Pancreas (tissue), 10 donors: ENCODE data around the gene MGAT3. TPM values are rescaled to one million over a fixed set of nuclear protein-coding genes. Genes with fewer than 3 reads are reported as not detected.

Experiments used
- ATAC-seq, 4 donors: fragments of 200-7000 bp; cut with Tn5 transposase; one replicate each; pipeline versions ENCODE4 v1.8.0 to v1.9.1; 2020; ENCODE audit warnings: mild to moderate bottlenecking in 4 of 4, moderate library complexity in 4 of 4
- DNase-seq, 6 donors: peaks; one replicate each; pipeline ENCODE4 v3.0.0-alpha.2; 2020
- FAIRE-seq: peaks from 2 replicates; lab custom pipeline; 2012; peaks lifted over from hg19 to GRCh38; lab: Jason Lieb, UNC
- H3K27ac ChIP-seq, 4 donors: fragments of 200-600 bp; sonication (generic); 1 replicate in 3 of 4; 2 replicates in 1 of 4; pipeline versions ENCODE4 v1.5.0 to v1.8.0; 2020
- H3K27me3 ChIP-seq, 4 donors: fragments of 200-600 bp; one replicate each; pipeline ENCODE4 v1.8.0; 2021
- H3K36me3 ChIP-seq, 3 donors: fragments of 200-600 bp; sonication (generic) in 1 of 3; one replicate each; pipeline versions ENCODE4 v1.5.0 to v1.8.0; 2020 to 2021
- H3K4me1 ChIP-seq, 3 donors: fragments of 200-600 bp; one replicate each; pipeline ENCODE4 v1.8.0; 2021
- H3K4me3 ChIP-seq, 4 donors: fragments of 200-600 bp; sonication (generic) in 2 of 4; one replicate each; pipeline versions ENCODE4 v1.5.0 to v1.8.0; 2020 to 2021
- H3K9me3 ChIP-seq, 4 donors: fragments of 200-600 bp; one replicate each; pipeline ENCODE4 v1.8.0; 2021
- WGBS, 2 donors: extraction: QIAGEN DNeasy Blood & Tissue Kit; methylation state at CpG; one replicate each; pipeline ENCODE4 v1.1.7; 2013; 5-methylcytosine and 5-hydroxymethylcytosine counted together
- intact Hi-C, 3 donors: fragments of 100-400 bp; cut with DNase I; formaldehyde crosslinking; loops; one replicate each; pipeline versions ENCODE4 v1.11.1 to v1.14.2; 2022
- polyA plus RNA-seq, 2 donors: library from polyadenylated mRNA; stranded (reverse); fragments of 200-250 nt; gene quantifications; one replicate each; pipeline ENCODE4 v1.2.3, GENCODE V29; 2013
- total RNA-seq, 6 donors: library from RNA; stranded (reverse); fragmentation: NEBNext Ultra II Directional in 4 of 6; extraction: Animal tissue kit (Norgen Biotek cat#: 25700) in 4 of 6; gene quantifications; one replicate each; pipeline versions ENCODE4 v1.2.1 to v1.2.4, GENCODE V29; 2021 to 2023
- TF ChIP-seq, protein P1 (sequence below), 4 donors: fragments of 200-600 bp; sonication (generic) in 3 of 4; IDR thresholded peaks; one replicate each; pipeline versions ENCODE4 v1.5.0 to v1.8.0; 2021; ENCODE audit warnings: antibody characterized with exemption in 4 of 4
- donor health status: healthy with polysubstance abuse.
- donor health status: DM: no; HTN: no; CAD: no; lungs with moderate emphysema.
- donor health status: DM: no; HTN: no; CAD: no.
- donor health status: control.
- donor health status: control.
- donor health status: Bipolar disorder and iron deficiency.
- donor health status: DM: yes; HTN: yes; CAD: no.
- donor health status: DM: no; HTN: no; CAD: no.
- donor health status: DM: no; HTN: no; CAD: no.
- donor health status: DM: yes; HTN: yes; CAD: no.

The MGAT3 gene
- total and polyA plus RNA-seq, 8 donors, result 1.5 to 4.2 (median 2.2) TPM

DNA sequence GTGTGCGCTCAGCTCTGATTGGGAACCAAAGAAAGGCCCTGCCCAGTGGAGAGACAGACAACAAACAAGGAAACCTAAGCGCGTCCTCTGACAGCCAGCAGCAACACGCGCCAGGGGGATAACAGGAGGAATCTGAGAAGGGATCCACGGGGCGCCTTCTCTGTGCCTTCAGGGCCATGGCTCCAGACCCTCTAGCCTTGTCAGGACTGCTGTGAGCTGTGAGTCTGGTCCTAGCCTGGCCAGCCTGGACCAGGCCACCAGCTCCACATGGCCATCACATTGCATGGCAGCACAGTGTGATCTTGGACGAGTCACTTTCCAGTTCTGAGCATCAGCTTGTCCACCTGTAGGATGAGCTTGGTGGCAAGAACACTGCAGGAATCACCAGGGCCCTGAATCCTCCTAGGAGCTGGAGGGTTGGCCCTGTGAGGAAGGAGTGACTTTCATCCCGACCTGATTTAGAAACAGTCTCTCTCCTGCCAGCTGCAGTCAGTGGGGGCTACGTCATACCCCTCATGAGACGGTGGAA, 11.8 kb upstream of the MGAT3 start:
- 84 to 89% methylated on average over 11 of the region's 11 CpGs for WGBS, 2 donors
- TF ChIP-seq, protein P1, sequence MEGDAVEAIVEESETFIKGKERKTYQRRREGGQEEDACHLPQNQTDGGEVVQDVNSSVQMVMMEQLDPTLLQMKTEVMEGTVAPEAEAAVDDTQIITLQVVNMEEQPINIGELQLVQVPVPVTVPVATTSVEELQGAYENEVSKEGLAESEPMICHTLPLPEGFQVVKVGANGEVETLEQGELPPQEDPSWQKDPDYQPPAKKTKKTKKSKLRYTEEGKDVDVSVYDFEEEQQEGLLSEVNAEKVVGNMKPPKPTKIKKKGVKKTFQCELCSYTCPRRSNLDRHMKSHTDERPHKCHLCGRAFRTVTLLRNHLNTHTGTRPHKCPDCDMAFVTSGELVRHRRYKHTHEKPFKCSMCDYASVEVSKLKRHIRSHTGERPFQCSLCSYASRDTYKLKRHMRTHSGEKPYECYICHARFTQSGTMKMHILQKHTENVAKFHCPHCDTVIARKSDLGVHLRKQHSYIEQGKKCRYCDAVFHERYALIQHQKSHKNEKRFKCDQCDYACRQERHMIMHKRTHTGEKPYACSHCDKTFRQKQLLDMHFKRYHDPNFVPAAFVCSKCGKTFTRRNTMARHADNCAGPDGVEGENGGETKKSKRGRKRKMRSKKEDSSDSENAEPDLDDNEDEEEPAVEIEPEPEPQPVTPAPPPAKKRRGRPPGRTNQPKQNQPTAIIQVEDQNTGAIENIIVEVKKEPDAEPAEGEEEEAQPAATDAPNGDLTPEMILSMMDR (IDR thresholded peaks at IDR 0.05), result no peak
- no peak for DNase-seq
- no peak for FAIRE-seq
- ATAC-seq, result no peak
- no peaks in the 10 kb centered on the region for H3K9me3 ChIP-seq
- H3K36me3 ChIP-seq, result no peaks in the 10 kb centered on the region
- H3K4me3 ChIP-seq, result no peak overlapping the region
- no peaks in the 10 kb centered on the region for H3K27me3 ChIP-seq
- intact Hi-C loops, result no loop called here
- no peak overlapping the region for H3K27ac ChIP-seq
- H3K4me1 ChIP-seq, result no peaks in the 10 kb centered on the region

DNA sequence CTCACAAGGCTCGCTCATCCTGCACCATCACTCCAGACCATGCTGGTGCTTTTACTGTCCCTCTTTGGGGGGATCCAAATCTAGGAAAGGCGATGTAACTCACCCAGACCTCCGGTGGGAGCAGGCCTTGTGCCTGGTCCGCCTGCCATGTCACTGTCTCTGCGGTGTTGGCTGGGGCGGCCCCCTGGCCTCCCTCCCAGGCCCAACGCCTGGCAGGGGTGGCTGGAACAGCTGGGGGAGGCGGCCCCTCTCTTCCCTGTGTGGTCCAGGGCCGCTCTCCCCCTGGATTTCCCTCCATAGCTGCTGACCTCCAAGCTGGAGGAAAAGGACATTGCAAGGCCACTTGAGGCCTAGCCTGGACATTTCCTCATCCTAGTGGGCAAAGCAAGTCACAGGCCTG, 11.1 kb upstream of the MGAT3 start:
- H3K27me3 ChIP-seq, result no peaks in the 10 kb centered on the region
- TF ChIP-seq, protein P1 (IDR thresholded peaks at IDR 0.05), result no peak
- FAIRE-seq, result no peak
- no peaks in the 10 kb centered on the region for H3K9me3 ChIP-seq
- peak in 1 of 6 donors; percentile 21 for DNase-seq
- ATAC-seq, result no peak
- H3K4me1 ChIP-seq, result no peaks in the 10 kb centered on the region
- no peak overlapping the region for H3K4me3 ChIP-seq
- H3K27ac ChIP-seq, result no peak overlapping the region
- intact Hi-C loops, result no loop called here
- WGBS, 2 donors, result 77 to 92% methylated on average over 9 of the region's 9 CpGs
- H3K36me3 ChIP-seq, result no peaks in the 10 kb centered on the region

DNA sequence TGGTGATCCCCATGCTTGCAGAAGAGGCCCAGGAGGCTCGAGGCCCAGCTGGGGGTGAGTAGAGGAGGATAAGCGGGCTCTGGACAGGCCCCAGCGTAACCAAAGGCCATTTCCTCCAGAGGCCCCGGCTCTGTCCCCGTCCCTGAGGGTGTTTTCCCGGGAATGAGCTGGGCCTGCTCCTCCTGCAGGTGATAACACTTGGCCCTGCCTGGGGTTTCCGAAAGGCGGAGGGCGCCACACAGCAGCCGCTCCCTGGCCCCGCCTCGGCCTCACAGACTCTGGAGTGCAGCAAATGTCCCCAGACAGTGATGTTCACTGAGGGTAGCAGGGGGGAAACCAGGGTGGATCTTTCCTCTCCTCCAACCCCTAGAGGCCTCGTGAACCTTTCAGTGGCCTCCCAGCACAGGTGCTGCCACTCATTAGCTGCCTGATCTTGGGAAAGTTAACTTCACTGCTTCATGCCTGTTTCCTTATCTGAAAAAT, 10.5 kb upstream of the MGAT3 start:
- no peaks in the 10 kb centered on the region for H3K4me1 ChIP-seq
- peak in 1 of 6 donors; percentile 35 for DNase-seq
- intact Hi-C loops, result no loop called here
- 75 to 81% methylated on average over 11 to 13 of the region's 13 CpGs for WGBS, 2 donors
- no peaks in the 10 kb centered on the region for H3K9me3 ChIP-seq
- no peak overlapping the region for H3K27ac ChIP-seq
- FAIRE-seq, result no peak
- TF ChIP-seq, protein P1 (IDR thresholded peaks at IDR 0.05), result no peak
- ATAC-seq, result peak in 2 of 4 donors; percentile 17 to 36
- no peak overlapping the region for H3K4me3 ChIP-seq
- no peaks in the 10 kb centered on the region for H3K27me3 ChIP-seq
- no peaks in the 10 kb centered on the region for H3K36me3 ChIP-seq

DNA sequence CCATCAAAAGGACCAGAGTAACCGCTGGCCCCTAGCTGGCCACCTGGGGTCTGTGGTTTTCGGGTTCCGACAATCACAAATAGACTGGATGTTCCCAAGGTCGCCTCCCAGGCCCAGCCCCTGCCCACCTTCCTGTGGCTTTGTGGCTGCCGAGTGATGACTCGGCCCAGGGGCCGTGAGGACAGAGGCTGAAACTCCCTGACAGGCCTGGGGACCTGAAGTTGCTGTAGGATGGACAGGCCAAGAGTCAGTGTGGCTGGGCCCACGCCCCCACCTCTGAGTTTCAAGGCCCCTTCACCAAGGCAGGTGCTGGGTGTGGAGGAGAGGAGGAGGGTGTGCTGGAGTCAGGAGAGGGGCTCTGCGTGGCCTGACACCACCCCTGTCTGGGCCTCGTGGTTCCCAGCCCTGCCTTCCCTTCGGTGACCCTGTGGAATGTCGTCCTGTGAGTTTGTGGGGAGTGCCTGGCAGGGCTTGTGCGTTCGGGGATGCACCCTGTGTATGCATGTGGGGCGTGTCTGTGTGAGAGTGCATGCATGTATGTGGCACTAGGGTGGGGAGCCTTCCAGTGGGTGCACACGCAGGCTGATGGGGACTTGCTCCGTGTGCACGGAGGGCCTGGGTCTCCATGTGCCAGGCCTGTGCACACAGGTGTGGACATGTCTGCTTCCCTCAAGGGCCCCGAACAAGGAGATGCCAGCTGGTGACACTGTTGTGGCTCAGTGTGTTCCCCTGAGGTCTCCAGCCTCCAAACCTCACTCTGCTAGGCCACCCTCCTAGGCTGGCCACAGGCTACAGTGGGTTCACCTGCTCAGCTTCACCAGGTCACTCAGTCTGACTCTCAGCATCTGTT, 8.4 kb upstream of the MGAT3 start:
- WGBS, 2 donors, result 74 to 76% methylated on average over 19 of the region's 19 CpGs
- FAIRE-seq (no peak), ATAC-seq (peak in 2 of 4 donors; percentile 19 to 24), DNase-seq (peak in 2 of 6 donors; percentile 3 to 45)
- H3K27me3 ChIP-seq, result no peaks in the 10 kb centered on the region
- TF ChIP-seq, protein P1 (IDR thresholded peaks at IDR 0.05), result no peak
- no peaks in the 10 kb centered on the region for H3K4me1 ChIP-seq
- H3K27ac ChIP-seq, result no peak overlapping the region
- intact Hi-C loops, result no loop called here
- H3K4me3 ChIP-seq, result no peak overlapping the region
- no peaks in the 10 kb centered on the region for H3K9me3 ChIP-seq
- no peaks in the 10 kb centered on the region for H3K36me3 ChIP-seq

DNA sequence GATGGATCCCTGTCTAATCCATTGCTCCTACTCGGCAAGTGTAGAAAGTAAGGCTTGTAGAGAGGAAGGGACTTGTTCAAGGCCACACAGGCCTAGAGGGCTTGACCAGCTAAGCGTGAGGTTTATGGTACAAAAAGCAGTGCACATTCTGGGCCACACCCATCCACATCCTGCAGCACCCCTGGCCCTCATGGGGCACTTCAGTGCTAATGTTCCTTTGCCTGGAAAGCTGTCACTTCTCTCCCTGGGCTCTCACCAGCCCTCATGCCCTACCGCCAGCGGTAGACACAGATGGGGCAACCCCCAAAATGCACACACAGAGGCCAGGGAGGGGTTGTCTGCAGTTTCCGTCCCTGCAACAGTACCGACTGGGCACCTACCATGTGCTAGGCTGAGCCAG, 7.1 kb upstream of the MGAT3 start:
- Histone ChIP-seq H3K27me3 (no peaks in the 10 kb centered on the region), H3K9me3 (no peaks in the 10 kb centered on the region), H3K36me3 (no peaks in the 10 kb centered on the region), H3K27ac (no peak overlapping the region), H3K4me3 (no peak overlapping the region), H3K4me1 (no peaks in the 10 kb centered on the region)
- no peak for ATAC-seq
- WGBS, 2 donors, result 85 to 90% methylated on average over 6 of the region's 6 CpGs
- FAIRE-seq, result no peak
- DNase-seq, result no peak
- intact Hi-C loops, result no loop called here
- TF ChIP-seq, protein P1 (IDR thresholded peaks at IDR 0.05), result no peak
